Measurements from ENCODE around the gene CORO6. TPM values are rescaled to one million over a fixed set of nuclear protein-coding genes. Genes with fewer than 3 reads are reported as not detected.
A peak's percentile ranks its signal among the peaks of the same experiment; 100 is the strongest.

The CORO6 gene
- total and polyA plus RNA-seq, 10 of the 15 experiments (the other 5 are each of a cell fraction or from before 2014, with no cell fraction given): 0.26 to 5.0 (median 1.7) TPM; not detected in 1

DNA sequence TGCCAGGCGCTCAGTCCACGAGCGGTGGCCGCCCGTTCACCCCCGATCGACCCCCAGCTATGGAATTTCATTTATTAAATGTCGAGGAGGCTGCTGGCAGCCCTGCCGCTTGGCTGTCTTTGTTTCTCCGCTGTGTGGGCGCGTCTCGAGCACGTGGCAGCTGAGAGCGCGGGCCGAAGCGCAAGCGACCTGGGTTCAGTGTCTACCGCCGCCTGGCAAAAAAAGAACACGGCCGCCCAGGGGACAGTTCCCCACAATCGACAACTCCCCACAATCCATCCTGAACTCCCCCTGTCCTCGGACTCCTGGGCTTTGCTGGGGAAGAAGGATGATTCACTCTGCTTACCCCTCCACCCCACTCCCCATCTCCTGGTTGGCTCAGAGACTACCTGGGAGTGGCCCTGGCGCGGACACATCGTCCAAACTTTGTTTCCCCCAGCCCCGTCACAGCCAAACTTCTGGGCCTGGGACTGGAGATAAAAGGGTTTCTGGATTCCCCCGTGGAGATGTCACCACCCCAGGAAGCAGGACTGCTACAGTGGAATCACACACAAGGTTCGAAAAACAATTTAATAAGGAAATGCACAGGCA is 31.5 kb downstream of the CORO6 start (continued):
- TF ChIP-seq TAF1 (IDR thresholded peaks at IDR 0.05; ENCODE audit: borderline replicate concordance, low read depth, low read length) (no peak), MAX (IDR thresholded peaks at IDR 0.05; ENCODE audit: low read depth, low read length) (peak; percentile 88), GATAD2B (conservative IDR thresholded peaks at IDR 0.05; ENCODE audit: low read depth) (peak; percentile 61; the same call in 1 of the 2 replicates), FOXK2 (IDR thresholded peaks at IDR 0.05) (no peak), EZH2 (IDR thresholded peaks at IDR 0.05; ENCODE audit: borderline replicate concordance, control insufficient read depth, low read depth, low read length) (no peak), ZBED1 (IDR thresholded peaks at IDR 0.05; ENCODE audit: borderline replicate concordance) (no peak), HCFC1 (IDR thresholded peaks at IDR 0.05; ENCODE audit: low read length) (peak; percentile 24; the same call in 1 of the 2 replicates), RBBP5 (conservative IDR thresholded peaks at IDR 0.05) (no peak)

- H2AFZ ChIP-seq (ENCODE audit: control insufficient read depth, low read depth, low read length): peak overlapping the region; percentile 95
- ChIA-PET POLR2A (interaction anchor here (0.6 to 1.0 kb wide), 3 partner anchors 27 to 724 kb away, joined by 3 to 9 read pairs (median 4); no protein-coding TSS in a partner anchor), CTCF (interaction anchor here (0.6 to 5.0 kb wide), 14 partner anchors 9 to 229 kb away, joined by 3 to 72 read pairs (median 5); no protein-coding TSS in a partner anchor), SMC1A (ENCODE audit: uncharacterized antibody, unreplicated experiment) (interaction anchor here (1.1 to 3.0 kb wide), 4 partner anchors 10 to 221 kb away, joined by 5 to 17 read pairs (median 6); no protein-coding TSS in a partner anchor), RAD21 (ENCODE audit: unreplicated experiment) (interaction anchor here (0.6 to 2.9 kb wide), 9 partner anchors 9 to 929 kb away, joined by 3 to 20 read pairs (median 6); partner anchors contain the start of gene ABHD15)
- in situ Hi-C loops (cut with MboI): no loop called here
- no peaks in the 10 kb centered on the region for H3K36me3 ChIP-seq (ENCODE audit: control insufficient read depth in 2 of 2, insufficient read depth in 2 of 2, low read length in 1 of 2)
- DNase-seq (ENCODE audit: low read depth, low spot score): no peak
- 9% methylated on average over 30 of the region's 30 CpGs for WGBS (ENCODE audit: insufficient coverage, insufficient replicate concordance, low lambda C conversion rate, missing lambda C conversion rate)
- FAIRE-seq: no peak
- H3K27me3 ChIP-seq (replicated peaks in 1 of 2; ENCODE audit: control insufficient read depth in 2 of 2, insufficient read depth in 2 of 2, low read length in 1 of 2): no peaks in the 10 kb centered on the region; a peak in 1 of 4 replicates
- H3K9ac ChIP-seq (ENCODE audit: control insufficient read depth, insufficient read depth, low read length): peak overlapping the region; percentile 64
- peaks cover 44% of the 10 kb centered on the region for H3K4me1 ChIP-seq (ENCODE audit: control insufficient read depth, insufficient read depth, low read length)
- intact Hi-C loops (cut with micrococcal nuclease; ENCODE audit: unreplicated experiment): loop anchor here (1.0 to 10.0 kb wide), 2 partner anchors 10 to 226 kb away; no protein-coding TSS in a partner anchor
- H4K20me1 ChIP-seq (ENCODE audit: control insufficient read depth, insufficient read depth): no peaks in the 10 kb centered on the region
- peaks cover 28% of the 10 kb centered on the region for H3K79me2 ChIP-seq (ENCODE audit: control insufficient read depth, insufficient read depth, low read length)
- peak overlapping the region; percentile 67 for H3K4me3 ChIP-seq
- peak overlapping the region; percentile 100 for H3K4me2 ChIP-seq (ENCODE audit: control insufficient read depth, insufficient read depth)
- peak overlapping the region; percentile 72 for H3K27ac ChIP-seq (ENCODE audit: control insufficient read depth, insufficient read depth)
- peak; percentile 15 for ATAC-seq
- no TSS peak for BruUV-seq (replicated peaks)
- H3K9me3 ChIP-seq (replicated peaks; ENCODE audit: control insufficient read depth, insufficient read depth, low read length): no peaks in the 10 kb centered on the region
- TF ChIP-seq SREBF2 (IDR thresholded peaks at IDR 0.05; ENCODE audit: low read length) (no peak), NRF1 (conservative IDR thresholded peaks at IDR 0.05; ENCODE audit: low read depth, low read length) (peak; percentile 39; the same call in 1 of the 2 replicates), FOS (IDR thresholded peaks at IDR 0.05; ENCODE audit: borderline replicate concordance, extremely low read depth, insufficient read length) (no peak), MLLT1 (IDR thresholded peaks at IDR 0.05) (no peak), JUNB (IDR thresholded peaks at IDR 0.05) (no peak), BACH1 (IDR thresholded peaks at IDR 0.05; ENCODE audit: borderline replicate concordance) (0 out of 2 replicates have a peak, but pooled peaks have one; percentile 26), IKZF1 (conservative IDR thresholded peaks at IDR 0.05) (no peak), STAT1 (conservative IDR thresholded peaks at IDR 0.05) (no peak), WRNIP1 (IDR thresholded peaks at IDR 0.05; ENCODE audit: borderline replicate concordance, low read depth, low read length) (no peak), NR2C2 (IDR thresholded peaks at IDR 0.05; ENCODE audit: borderline replicate concordance, control insufficient read depth, insufficient read length, low read depth) (no peak), GABPA (IDR thresholded peaks at IDR 0.05; ENCODE audit: low read depth) (no peak), SRF (IDR thresholded peaks at IDR 0.05; ENCODE audit: low read depth in 2 of 2, low read length in 2 of 2) (no peak), TCF12 (IDR thresholded peaks at IDR 0.05; ENCODE audit: low read depth, low read length) (no peak), BRCA1 (IDR thresholded peaks at IDR 0.05; ENCODE audit: low read depth, low read length) (no peak), TAF1 (IDR thresholded peaks at IDR 0.05; ENCODE audit: borderline replicate concordance, low read depth, low read length) (no peak)
These were observed 32.1 kb downstream of the CORO6 start for GRCh38 chr17:29590411-29591145.
